ENCODE measurements around the gene CD226.

GRCh38 chr18:69947361-69948133 lies at the start of gene CD226:
- TF ChIP-seq, protein P1, sequence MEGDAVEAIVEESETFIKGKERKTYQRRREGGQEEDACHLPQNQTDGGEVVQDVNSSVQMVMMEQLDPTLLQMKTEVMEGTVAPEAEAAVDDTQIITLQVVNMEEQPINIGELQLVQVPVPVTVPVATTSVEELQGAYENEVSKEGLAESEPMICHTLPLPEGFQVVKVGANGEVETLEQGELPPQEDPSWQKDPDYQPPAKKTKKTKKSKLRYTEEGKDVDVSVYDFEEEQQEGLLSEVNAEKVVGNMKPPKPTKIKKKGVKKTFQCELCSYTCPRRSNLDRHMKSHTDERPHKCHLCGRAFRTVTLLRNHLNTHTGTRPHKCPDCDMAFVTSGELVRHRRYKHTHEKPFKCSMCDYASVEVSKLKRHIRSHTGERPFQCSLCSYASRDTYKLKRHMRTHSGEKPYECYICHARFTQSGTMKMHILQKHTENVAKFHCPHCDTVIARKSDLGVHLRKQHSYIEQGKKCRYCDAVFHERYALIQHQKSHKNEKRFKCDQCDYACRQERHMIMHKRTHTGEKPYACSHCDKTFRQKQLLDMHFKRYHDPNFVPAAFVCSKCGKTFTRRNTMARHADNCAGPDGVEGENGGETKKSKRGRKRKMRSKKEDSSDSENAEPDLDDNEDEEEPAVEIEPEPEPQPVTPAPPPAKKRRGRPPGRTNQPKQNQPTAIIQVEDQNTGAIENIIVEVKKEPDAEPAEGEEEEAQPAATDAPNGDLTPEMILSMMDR (IDR thresholded peaks at IDR 0.05; ENCODE audit: low read depth, low read length, poor library complexity, severe bottlenecking): no peak
- TF ChIP-seq EZH2phosphoT487 (IDR thresholded peaks at IDR 0.05; ENCODE audit: borderline replicate concordance, low read length): no peak
